H4 (cell line): ENCODE data around the gene FGF8. TPM values are rescaled to one million over a fixed set of nuclear protein-coding genes. Genes with fewer than 3 reads are reported as not detected.

Experiments used
- DNase-seq: peaks from one replicate; pipeline ENCODE4 v3.0.0-alpha.2; 2015; ENCODE audit warnings: low spot score
- total RNA-seq: library from RNA; depleted of rRNA; stranded (reverse); fragments of >200 nt; shearing (Covaris generic); gene quantifications from 2 replicates; pipeline ENCODE4 v1.2.3, GENCODE V29; 2014; rRNA removed

Gene FGF8
- total RNA-seq, 1 experiment from 2014 or later = not detected

- no peak for DNase-seq
These were observed 43.8 kb downstream of the FGF8 start for GRCh38 chr10:101732096-101732495.

- DNase-seq = no peak
These were observed 49.9 kb downstream of the FGF8 start for GRCh38 chr10:101726115-101726387.

GRCh38 chr10:101725296-101726114, 50.4 kb downstream of the FGF8 start:
- no peak for DNase-seq

GRCh38 chr10:101724446-101724845, 51.5 kb downstream of the FGF8 start:
- DNase-seq = no peak

GRCh38 chr10:101723176-101723575, 52.7 kb downstream of the FGF8 start:
- no peak for DNase-seq

- DNase-seq = no peak
These were observed 54.1 kb downstream of the FGF8 start for GRCh38 chr10:101721806-101722205.

GRCh38 chr10:101720606-101721230, 55.2 kb downstream of the FGF8 start:
- DNase-seq = no peak

Other genes with a start within 250 kb of the FGF8 start
- gene POLL, start 187.9 kb downstream of the FGF8 start, total RNA-seq = 2.7 and 5.8 TPM in 2 replicates
- 35.6 and 62.3 TPM in 2 replicates for gene DPCD, start 187.8 kb downstream of the FGF8 start, total RNA-seq
- 7.1 and 7.7 TPM in 2 replicates for gene FBXW4, start 80.9 kb downstream of the FGF8 start, total RNA-seq
- gene NPM3, start 7.3 kb upstream of the FGF8 start, total RNA-seq = 98.0 and 99.4 TPM in 2 replicates
- gene OGA, start 42.3 kb upstream of the FGF8 start, total RNA-seq = 42.8 and 45.3 TPM in 2 replicates
- gene KCNIP2, start 67.7 kb upstream of the FGF8 start, total RNA-seq = not detected in 2 replicates